SK-N-MC (cell line): ENCODE data around the gene FCHSD2.

Source experiments
- DNase-seq: peaks from one replicate; pipeline ENCODE4 v3.0.0-alpha.2; 2011; ENCODE audit warnings: low read depth, low spot score
- H3K27ac ChIP-seq: fragments of 200-600 bp; sonication (generic); 2 replicates; pipeline ENCODE4 v1.5.1; 2016; ENCODE audit warnings: mixed run types
- H3K36me3 ChIP-seq: fragments of 200-600 bp; sonication (generic); 2 replicates; pipeline ENCODE4 v1.6.1; 2017; ENCODE audit warnings: antibody characterized with exemption, low read length, mixed read lengths; ENCODE audit not compliant: insufficient read depth
- H3K4me3 ChIP-seq: fragments of 200-600 bp; sonication (generic); 2 replicates; pipeline ENCODE4 v1.5.1; 2016
- H3K9ac ChIP-seq: fragments of 200-600 bp; sonication (generic); 2 replicates; pipeline ENCODE4 v1.8.0; 2017; ENCODE audit warnings: mixed run types, mixed read lengths; ENCODE audit not compliant: insufficient read length
- H3K9me3 ChIP-seq: fragments of 200-600 bp; sonication (generic); 2 replicates; pipeline ENCODE4 v1.6.1; 2017; ENCODE audit warnings: low read depth, mild to moderate bottlenecking, antibody characterized with exemption, low read length, moderate library complexity, mixed read lengths
- EZH2 ChIP-seq: fragments of 200-600 bp; sonication (generic); IDR thresholded peaks from one replicate; pipeline ENCODE4 v1.6.1; 2017; ENCODE audit warnings: antibody characterized with exemption
- FOXP2 ChIP-seq: optimal IDR thresholded peaks from 2 replicates; pipeline ENCODE3; 2011; ENCODE audit warnings: mild to moderate bottlenecking, moderate library complexity; ENCODE audit not compliant: insufficient read depth; ENCODE audit errors: extremely low read length, control extremely low read depth
- POLR2AphosphoS5 ChIP-seq: IDR thresholded peaks from 2 replicates; pipeline ENCODE4 v1.6.1; 2012; ENCODE audit warnings: mild to moderate bottlenecking, low read depth, low read length, borderline replicate concordance

The FCHSD2 gene

DNA sequence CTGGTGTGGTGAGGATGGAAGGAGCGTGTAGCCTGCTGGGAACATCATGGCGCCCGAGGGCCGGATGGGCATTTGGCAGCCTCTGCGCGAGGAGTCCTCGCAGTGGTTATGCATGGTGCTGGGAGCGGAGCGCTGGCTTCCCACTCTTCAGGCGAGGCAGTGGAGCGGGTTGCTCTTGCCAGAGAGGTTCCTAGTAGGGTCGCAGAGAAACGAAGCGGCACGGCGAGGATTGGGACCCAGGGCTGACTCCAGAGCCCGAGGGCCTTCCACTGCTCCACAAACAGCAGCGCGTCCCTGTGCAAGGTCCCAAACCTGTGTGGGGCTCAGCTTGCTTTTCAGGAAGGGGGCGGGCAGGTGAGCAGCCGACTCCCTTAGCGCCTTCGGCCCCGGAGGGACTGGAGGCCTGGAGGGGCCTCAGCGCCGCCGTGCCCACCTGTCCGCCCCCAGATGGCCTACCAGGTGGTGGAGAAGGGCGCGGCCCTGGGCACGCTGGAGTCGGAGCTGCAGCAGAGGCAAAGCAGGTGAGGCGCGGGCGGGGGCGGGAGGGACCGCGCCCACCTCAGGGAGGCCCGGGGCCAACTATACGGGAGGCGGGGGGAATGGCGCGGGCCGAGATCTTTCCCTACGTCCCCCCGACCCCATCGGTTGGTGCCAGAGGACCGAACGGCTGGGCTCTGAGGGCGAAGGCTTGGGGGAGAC is 320.7 kb downstream of the FCHSD2 start:
- TF ChIP-seq FOXP2 (no peak), EZH2 (no peak), POLR2AphosphoS5 (no peak)
- Histone ChIP-seq H3K9ac (peak overlapping the region; percentile 71), H3K4me3 (peak overlapping the region; percentile 76), H3K36me3 (no peaks in the 10 kb centered on the region; the same call in 1 of the 2 replicates), H3K9me3 (no peaks in the 10 kb centered on the region), H3K27ac (no peak overlapping the region)
- DNase-seq = no peak

GRCh38 chr11:72820439-72821139 is 321.5 kb downstream of the FCHSD2 start:
- no peak overlapping the region for H3K4me3 ChIP-seq
- no peaks in the 10 kb centered on the region for H3K9me3 ChIP-seq
- DNase-seq = no peak
- no peak overlapping the region for H3K27ac ChIP-seq
- no peak overlapping the region for H3K9ac ChIP-seq
- TF ChIP-seq EZH2 (no peak), FOXP2 (no peak), POLR2AphosphoS5 (no peak)
- H3K36me3 ChIP-seq = no peaks in the 10 kb centered on the region; the same call in 1 of the 2 replicates

- H3K4me3 ChIP-seq = no peak overlapping the region
- no peak overlapping the region for H3K27ac ChIP-seq
- TF ChIP-seq FOXP2 (no peak), POLR2AphosphoS5 (no peak), EZH2 (no peak)
- H3K36me3 ChIP-seq = no peaks in the 10 kb centered on the region; the same call in 1 of the 2 replicates
- no peak for DNase-seq
- no peaks in the 10 kb centered on the region for H3K9me3 ChIP-seq
- no peak overlapping the region for H3K9ac ChIP-seq
Measured at GRCh38 chr11:72818971-72819370, 323.1 kb downstream of the FCHSD2 start.

DNA sequence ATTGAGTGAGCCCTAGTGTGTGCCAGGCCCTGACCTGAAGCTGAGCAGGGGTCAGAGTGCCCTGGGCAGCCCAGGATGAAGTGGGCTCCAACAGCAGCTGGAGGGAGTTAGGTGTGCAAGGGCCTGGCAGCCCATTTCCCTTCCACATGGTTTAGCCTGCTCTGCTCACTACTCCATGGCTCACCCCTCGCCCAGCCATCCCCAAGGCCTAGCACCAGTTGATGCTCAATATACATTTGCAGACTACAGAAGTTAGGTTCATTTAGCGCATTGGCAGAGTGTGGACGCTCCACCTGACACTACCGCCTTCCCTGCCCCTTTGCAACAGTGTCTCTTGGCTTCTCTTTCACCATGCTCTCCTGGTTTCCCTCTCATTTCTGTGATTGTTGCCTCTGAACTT is 324.2 kb downstream of the FCHSD2 start:
- Histone ChIP-seq H3K27ac (no peak overlapping the region), H3K9me3 (no peaks in the 10 kb centered on the region), H3K4me3 (no peak overlapping the region), H3K9ac (no peak overlapping the region), H3K36me3 (no peaks in the 10 kb centered on the region; the same call in 1 of the 2 replicates)
- no peak for TF ChIP-seq POLR2AphosphoS5
- no peak for TF ChIP-seq FOXP2
- no peak for TF ChIP-seq EZH2
- DNase-seq = no peak

GRCh38 chr11:72816404-72816990 is 325.6 kb downstream of the FCHSD2 start:
- no peak overlapping the region for H3K27ac ChIP-seq
- DNase-seq = no peak

GRCh38 chr11:72815110-72815618 is 327.0 kb downstream of the FCHSD2 start:
- TF ChIP-seq POLR2AphosphoS5 = no peak
- no peak for TF ChIP-seq EZH2
- no peak for TF ChIP-seq FOXP2
- Histone ChIP-seq H3K9me3 (no peaks in the 10 kb centered on the region), H3K36me3 (no peaks in the 10 kb centered on the region; the same call in 1 of the 2 replicates), H3K9ac (no peak overlapping the region), H3K27ac (no peak overlapping the region), H3K4me3 (peak overlapping the region; percentile 99)
- DNase-seq = no peak

More at GRCh38 chr11:72816404-72816990, 325.6 kb downstream of the FCHSD2 start:
- Histone ChIP-seq H3K4me3 (no peak overlapping the region), H3K9ac (no peak overlapping the region), H3K9me3 (no peaks in the 10 kb centered on the region), H3K36me3 (no peaks in the 10 kb centered on the region; the same call in 1 of the 2 replicates)
- TF ChIP-seq FOXP2 (no peak), EZH2 (no peak), POLR2AphosphoS5 (no peak)

DNA sequence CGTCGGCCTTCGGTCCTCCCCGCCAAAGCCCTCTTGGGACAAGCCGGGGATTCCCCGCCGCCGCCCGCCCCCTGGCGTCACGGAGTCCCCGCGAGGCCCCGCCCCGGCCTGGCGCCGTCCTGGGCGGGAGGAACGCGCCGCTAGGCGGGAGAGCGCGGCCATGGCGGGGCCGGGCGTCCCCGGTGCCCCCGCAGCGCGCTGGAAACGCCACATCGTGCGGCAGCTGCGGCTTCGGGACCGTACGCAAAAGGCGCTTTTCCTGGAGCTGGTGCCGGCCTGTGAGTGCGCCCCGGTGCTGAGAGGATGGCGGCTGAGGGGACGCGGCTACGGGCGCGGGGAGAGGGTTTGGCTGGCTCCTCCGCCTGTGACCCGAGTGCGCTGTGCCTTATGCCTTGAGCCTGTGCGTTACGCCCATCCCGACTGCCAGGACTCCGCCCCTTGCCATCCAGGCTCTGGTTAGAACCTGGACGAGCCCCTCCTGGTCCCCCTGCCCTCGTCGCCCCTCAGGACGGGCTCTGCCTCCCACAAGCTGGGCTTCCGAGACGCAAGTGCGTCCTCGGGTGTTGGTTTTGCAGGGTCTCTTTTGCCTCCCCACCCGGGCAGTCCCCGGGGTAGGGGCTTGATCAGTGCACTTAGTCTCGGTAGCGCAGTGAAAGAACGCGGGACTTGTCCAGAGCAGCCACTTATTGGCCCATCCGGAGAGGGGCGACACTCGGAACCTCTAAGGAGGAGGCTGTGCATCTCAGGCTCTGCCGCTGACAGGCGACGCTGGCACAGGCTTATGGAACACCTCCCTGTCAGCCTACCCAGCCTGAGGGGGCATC is 327.6 kb downstream of the FCHSD2 start, which contains the start of gene ATG16L2:
ATG16L2 (plus strand) TSS at position 126 of the 824 bp plus-strand sequence; CDS start at position 161, 35 bp downstream.
- peak within 1 kb of the TSS; percentile 93 for H3K9ac ChIP-seq
- TF ChIP-seq EZH2 (no peak), POLR2AphosphoS5 (0 out of 2 replicates have a peak, but pooled peaks have one; percentile 22)
- peak within 1 kb of the TSS; percentile 92 for H3K27ac ChIP-seq
- no peaks in the 10 kb centered on the region; the same call in 1 of the 2 replicates for H3K36me3 ChIP-seq
- no peak for DNase-seq
- no peaks in the 10 kb centered on the region for H3K9me3 ChIP-seq
- H3K4me3 ChIP-seq = peak within 1 kb of the TSS; percentile 99
